GM21737 (cell line): ENCODE results near the gene FEZF1.
"Not testable (repeated sequence)": the region's sequence is repeated elsewhere in the genome, so short reads cannot be mapped to it uniquely, and the experiment has no call there.

Source experiments
- ATAC-seq: cut with Tn5 transposase; IDR thresholded peaks from one replicate; pipeline ENCODE4 v1.9.1; 2021; ENCODE audit warnings: mild to moderate bottlenecking, moderate library complexity; ENCODE audit not compliant: unreplicated experiment

FEZF1 gene

DNA sequence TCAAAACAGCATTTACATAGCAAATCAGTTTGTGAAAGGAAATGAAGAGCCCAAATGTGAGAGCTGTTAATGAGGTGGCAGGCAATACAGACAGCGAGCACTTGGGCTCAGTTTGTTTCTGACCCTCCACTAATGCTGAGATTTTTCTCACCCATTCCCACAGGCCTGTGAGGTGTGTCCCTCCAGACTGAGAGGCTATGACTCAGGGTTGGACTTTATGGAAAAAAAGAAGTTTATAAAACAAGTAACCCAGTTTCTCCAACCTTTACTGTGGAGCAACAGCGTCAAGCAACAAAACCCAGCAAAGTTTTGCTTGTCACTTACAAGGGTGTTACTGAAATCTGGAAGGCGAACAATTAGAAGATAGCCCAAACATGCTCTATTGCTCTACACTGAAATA, 4.9 kb upstream of the FEZF1 start:
- ATAC-seq = no peak

- no peak for ATAC-seq
Observed at GRCh38 chr7:122307228-122307621, 2.7 kb upstream of the FEZF1 start.

DNA sequence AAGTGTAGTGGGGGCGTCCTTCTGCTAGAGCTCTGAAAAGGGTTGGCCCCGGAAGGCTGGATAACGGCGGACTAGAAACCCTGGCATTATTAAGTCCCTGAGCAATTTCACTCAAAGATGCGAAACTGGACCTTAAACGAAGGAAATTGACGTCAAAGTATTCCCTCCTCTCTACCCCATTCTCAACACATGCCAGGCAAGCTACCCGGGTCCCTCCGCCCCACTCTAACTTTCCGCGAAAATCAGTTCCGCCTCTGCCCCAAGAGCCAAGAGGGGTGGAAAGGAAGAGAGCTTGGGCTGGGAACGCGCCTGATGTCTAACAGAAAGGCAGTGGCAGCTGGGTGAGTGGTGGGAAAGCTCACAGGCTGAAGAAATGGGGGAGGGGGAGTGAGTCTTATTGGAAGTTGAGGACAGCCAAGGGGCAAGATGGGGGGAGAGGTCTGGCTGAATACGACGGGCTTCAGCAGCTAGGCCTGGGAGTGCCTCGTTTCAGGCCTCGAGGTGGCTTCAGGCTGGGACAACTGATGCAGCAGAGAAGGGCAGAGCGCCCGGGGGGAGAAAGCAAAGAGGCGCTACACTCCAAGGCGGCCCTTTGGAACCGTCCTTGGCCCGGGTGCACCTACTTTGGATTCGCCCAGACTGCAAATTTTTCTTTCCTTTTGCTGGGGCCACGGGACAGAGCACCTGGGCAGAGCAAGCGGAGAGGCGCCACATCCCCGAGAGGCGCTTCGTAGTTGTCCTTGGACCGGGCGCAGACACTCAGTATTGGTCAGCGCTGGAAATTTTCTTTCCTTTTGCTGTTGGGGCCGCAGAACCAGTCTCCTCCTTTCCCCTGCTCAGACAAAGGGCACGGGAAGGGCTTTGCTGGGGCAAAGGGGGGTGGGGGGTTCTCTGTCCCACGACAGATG, 2.0 kb upstream of the FEZF1 start:
- no peak for ATAC-seq

- ATAC-seq = no peak
Observed at GRCh38 chr7:122305475-122306319, 1.1 kb upstream of the FEZF1 start.

DNA sequence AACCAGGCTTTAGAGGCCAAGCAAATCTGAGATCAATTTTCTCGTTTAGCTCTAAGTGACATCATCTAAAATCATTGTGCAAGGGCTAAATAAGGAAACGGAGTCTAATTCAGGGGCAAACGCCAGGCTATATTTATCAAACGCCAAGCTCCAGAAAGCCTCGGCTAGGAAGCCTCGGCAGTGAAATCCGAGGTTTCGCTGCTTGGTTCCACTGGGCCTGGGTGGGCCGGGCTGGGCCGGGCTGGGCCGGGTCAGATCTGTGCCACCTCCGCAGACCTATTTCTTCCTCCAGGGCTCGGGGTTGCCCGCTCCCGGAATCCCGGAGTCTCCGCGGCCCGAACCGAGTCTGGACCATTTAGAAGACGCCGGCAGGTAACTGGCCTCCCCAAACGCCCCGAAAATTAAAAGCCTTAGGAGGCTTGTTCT, 459 bp upstream of the FEZF1 start:
- ATAC-seq = no peak

DNA sequence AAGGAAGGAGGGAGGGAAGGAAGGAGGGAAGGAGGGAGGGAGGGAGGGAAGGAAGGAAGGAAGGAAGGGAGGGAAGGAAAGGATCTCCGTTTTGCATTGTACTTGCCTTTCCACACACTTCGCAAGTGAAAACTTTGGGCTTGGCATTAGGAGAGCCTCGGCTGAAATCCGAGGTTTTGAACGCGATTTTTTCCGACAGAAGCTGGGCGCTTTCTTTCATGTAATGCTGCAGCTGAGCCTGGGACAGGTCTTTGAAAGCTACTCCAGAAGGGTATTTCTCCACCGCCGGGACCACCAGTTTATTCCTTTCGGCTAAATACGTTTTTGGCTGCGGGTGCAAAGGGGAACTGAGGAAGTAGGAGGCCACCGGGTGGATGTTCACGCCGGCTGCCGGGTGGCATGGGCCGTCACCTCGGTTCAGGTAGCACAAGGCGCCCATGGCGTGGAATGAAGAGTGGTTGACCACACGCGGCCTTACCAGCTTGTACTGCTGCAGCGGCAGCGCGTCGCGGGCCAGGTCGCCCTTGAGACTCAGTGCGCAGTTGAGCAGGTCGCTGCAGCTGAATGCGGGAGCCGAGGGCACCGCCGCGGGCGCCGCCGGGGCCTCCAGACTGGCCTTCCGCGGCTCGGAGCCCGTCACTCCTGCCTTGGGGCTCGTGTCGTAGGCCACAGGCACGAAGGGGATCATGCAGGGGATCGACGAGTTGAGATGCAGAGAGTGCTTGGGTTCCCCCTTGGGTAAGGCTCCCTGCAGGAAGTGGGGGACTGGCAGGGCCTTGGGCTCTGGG, 825 bp downstream of the FEZF1 start:
- ATAC-seq = no peak

- ATAC-seq = no peak
Observed at GRCh38 chr7:122302761-122303530, 1.6 kb downstream of the FEZF1 start.

DNA sequence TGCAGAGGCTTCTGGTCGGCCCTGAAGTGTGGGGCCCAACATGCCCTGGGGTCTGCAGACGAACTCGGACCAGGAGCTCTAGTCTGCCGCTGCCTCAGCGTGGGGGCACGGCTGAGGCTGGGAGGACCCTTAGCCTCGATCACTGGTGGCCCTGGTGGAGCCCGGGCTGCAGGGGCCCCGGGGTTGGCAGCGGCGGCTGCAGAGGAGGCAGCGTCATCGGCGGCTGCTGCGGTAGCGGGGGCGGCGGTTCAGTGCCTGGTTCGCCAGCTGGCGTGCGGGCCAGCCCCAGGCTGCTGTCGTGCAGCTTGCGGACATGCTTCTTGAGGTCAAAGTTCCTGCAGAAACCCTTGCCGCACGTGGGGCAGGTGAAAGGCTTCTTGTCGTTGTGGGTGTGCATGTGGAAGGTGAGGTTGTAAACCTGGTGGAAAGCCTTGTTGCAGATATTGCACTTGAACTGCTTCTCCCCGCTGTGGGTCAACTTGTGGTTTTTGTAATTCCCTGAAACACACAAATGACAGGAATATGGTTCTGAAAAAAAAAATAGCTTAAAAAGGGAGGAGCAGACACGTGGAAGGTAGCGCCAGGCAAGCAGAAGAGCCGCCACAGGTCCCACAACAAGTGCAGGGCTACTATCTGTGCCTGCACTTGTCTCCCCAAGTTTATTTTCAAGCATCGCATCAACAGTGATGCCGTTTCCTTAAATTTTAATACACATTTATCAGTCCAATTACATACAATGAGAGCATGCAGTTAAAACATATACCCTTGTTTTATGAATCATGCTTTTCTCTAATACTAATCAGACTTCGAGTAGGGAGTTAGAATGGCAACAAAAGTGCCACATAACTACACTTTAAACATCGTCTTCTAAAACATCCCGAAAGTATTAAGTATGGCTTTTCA, 2.4 kb downstream of the FEZF1 start:
- no peak for ATAC-seq

DNA sequence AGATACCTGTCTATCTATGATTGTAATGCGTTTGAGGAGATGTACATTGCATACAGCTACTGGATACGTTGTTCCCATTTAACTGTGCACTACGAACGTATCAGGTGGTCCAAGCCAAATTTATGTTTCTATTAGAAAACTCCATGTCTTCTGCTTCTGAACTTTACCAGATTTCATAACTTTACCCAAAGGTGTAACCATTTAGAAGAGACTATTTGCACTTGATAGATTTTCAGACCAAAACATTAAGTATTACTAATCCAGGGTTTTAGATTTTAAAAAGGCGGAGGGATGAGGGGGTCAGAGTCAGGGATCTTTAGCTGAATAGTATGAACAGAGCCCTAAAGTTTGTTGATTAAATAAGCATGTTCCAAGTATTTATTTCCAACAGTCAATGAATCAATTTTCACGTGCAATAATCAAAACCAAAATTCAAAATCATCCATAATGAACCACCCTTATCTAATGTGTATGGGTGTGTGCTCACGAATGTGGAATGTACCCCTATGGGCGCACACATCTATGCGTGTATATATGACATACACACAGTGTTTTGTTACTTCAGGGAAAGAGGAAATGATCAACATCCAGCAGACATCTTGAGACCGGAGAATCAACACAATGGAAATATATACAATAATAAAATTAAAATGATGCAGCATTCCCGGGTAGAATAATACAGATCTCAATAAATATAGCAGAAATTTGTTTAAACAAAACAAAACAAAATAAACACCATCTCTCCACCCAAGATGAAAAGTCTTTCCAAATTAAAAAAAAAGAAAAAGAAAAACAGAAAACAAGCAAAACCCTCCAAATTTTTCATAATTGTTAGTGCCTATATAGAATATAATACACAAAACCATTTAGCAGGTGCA, 3.4 kb downstream of the FEZF1 start:
- no peak for ATAC-seq

DNA sequence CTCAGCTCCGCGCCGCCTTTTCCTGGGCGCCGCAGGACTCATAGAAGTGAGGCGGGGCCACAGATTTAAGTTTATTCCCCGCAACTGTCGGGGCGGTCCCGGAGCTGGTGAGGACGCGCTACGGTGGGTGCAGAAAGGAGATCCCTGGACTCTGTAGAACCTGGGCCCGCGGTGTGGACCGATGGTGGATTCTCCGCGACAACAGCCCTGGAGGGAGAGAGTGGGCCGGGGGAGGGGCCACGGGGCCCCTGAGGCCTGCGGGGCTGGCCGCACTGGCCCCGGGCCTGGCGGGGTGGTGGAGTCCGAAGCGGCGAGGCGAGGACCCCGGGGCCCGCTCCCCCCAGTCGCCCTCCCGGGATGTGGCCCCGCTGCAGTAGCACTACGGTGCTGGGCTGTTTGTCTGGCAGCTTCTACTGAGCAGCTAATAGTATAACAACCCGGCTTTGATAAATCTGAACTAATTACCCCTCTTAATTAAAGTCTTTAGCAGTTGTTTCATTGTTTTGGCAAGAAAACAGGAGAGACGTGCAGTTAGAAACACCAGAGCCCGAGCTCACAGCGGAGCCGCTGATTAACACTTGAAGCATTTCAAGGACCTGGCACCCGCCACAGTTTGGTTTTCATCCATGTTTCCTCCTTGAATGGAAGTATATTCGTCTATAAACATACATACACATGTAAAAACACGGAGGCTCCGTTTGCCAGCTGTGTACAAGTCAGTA, 4.2 kb downstream of the FEZF1 start:
- ATAC-seq = no peak

GRCh38 chr7:122299624-122300210, 4.8 kb downstream of the FEZF1 start:
- no peak for ATAC-seq

DNA sequence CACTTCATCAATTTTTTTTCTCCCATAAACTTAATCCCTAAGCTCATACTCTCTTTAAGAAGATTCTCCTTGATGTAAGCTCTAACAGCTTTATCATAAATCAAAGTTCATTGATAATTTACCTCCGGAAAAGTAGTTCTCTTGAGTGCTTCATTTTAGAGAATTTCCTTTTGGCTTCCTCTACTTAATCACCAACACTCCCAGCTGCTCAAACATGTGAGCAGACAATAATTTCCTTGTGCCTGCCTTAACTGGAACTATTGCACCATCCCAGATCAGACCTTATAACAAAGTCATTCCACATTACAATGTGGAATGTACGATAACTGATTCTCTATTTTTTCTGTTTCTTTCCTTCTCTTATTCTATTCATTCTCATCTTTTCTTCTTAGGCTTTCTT, 5.9 kb downstream of the FEZF1 start:
- no peak for ATAC-seq

GRCh38 chr7:122298131-122298530, 6.4 kb downstream of the FEZF1 start:
- no peak for ATAC-seq

DNA sequence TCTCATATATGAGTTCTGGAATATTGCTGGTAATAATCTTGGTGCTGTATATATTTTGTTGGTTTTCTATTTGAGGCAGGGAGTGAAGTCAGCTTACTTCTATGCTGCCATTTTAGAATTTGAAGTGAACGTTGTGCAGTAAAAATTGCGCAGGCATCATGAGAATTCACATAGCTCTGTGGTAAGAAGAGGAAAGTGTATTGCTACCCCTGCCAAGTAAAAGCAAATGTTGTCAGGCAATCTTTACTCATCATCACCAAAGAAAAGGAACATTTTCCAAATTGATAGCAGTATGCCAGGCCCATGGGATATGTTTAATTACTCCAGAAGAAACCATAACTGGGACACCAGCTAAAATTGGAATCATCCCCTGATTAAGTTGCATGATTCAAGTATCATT, 13.4 kb downstream of the FEZF1 start:
- no peak for ATAC-seq

DNA sequence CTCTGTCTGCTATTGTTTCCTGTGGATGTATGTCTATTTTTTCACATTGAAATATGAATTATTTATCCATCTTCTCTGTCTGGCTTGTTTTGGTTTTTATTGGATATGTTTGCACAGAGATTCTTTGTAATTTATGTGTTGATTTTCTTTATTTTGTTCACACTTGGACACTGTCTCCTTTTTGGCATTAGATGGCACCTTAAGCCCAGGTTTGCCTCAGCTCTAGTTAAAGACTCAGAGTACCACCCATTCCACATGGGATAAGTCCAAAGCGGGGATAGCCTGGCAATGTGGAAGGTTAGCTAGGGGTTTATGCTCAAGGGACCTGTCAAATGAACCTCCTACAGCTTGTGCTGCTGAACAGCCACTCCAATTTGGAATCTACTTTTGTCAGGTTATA, 14.1 kb downstream of the FEZF1 start:
- no peak for ATAC-seq

GRCh38 chr7:122289426-122289825, 15.1 kb downstream of the FEZF1 start:
- ATAC-seq = no peak

DNA sequence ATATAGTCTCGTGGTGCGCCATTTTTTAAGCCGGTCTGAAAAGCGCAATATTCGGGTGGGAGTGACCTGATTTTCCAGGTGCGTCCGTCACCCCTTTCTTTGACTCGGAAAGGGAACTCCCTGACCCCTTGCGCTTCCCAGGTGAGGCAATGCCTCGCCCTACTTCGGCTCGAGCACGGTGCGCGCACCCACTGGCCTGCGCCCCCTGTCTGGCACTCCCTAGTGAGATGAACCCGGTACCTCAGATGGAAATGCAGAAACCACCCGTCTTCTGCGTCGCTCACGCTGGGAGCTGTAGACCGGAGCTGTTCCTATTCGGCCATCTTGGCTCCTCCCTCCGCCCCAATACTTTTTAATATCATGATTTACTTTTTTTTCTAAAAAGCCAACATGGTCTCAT, 19.9 kb downstream of the FEZF1 start:
- ATAC-seq = not testable (repeated sequence)
